AG08396 (cell line): ENCODE results near the gene MRPL19.

ENCODE experiments used
- DNase-seq: peaks from one replicate; pipeline ENCODE4 v3.0.0; 2012; ENCODE audit warnings: low spot score, mixed read lengths

Gene MRPL19

DNA sequence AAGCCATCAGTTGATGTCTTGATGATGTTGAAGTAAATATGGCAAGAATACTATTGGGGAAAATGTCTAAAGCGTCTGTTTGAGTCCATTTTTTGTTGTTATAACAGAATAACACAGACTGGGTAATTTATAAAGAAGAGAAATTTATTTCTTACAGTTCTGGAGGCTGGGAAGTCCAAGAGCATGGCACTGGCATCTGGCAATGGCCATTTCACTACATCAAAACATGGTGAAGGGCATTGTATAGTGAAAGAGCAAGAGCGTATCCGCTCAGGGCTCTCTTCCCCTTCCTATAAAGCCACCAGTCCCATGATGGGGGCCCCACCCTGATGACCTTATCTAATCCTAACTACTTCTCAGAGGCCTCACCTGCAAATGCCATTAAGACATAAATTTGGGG lies 29.6 kb upstream of the MRPL19 start:
- DNase-seq: no peak

DNA sequence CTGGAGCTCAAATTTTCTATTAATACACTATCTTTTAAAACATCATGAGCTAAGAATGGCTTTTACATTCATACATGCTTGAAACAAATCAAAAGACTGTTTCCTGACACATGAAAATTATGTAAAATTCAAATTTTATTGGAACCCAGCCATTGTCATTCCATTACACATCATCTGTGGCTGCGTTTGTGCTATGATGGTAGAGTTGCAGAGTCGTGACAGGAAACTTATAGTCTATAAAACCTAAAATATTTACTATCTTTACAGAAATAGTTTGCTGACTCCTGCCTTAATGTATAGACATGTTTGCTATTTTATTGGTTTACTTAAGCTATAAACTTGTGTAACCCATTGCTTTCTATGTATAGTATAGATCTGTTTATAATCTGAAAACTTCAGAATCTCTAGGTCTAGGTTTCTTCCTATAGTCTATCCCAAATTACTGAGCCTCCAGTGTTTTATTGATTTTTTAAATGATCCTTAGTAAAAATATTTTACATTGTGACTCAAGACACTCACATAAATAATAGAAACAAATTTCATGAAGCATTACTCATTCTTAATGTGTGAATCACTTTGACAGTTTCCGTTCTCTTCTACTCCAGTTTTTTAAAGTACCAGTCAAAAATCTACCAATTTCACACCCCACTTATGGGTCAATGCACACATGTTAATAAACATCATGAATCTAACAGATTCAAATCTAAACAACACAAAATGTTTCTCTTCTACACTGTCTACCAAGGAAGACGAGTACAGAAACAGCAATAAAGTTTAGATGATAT lies 26.4 kb upstream of the MRPL19 start:
- DNase-seq: no peak

DNA sequence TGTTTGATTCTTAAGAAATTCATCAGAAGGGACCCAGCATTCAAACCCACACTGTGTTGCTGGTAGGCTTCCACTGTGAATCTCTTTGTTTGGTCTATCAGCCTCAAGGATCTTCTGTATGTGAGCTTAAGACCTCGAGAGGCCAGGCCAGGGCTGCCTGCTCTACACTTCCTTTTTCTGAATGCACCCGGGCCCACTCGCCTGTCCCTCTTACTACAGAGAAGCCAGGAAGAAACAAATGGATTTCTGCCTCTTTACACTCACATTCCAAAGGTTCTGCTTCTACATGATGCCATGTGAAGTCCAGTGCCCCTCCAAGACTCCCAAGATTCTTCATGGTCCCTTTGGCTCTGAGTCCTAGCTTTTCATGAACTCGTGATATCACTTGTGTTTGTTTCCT lies 25.4 kb upstream of the MRPL19 start:
- DNase-seq: no peak

DNA sequence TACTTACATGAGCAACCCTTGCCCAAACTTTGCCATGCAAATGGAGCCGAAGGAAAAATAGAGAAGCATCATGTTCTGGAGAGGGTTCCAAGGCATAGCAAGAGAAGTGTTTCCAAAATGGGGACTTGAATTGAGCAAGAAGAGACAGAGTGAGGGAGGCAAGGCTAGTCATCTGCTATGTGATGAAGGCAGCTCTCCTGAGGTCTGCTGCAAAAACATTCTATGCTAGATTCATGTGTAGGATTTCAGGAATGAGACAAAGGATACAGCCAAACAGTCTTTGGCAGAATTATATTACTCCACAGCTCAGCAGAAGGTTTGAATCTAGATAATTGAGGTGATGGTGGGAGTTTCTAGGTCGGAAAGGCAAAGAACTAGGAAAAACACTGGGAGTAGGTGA lies 24.1 kb upstream of the MRPL19 start:
- no peak for DNase-seq

DNA sequence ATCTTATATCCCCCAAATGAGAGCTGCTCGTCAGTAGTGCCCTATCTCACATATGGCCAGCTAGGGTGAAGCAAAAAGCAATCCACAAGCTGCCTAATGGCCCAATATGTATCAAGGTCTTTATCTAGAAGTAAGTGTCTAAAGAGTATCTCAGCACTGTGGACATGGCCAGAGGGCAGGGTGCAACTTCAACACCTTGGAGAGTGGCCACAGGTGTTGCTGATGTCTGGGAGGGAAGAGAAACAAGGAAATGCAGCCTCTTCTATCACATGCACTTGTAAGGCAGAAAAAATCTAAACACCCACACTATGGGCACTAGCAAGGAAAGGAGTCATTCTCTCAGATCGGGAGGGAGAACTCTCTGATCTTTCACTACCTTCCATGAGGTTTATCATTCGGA lies 23.7 kb upstream of the MRPL19 start:
- no peak for DNase-seq

DNA sequence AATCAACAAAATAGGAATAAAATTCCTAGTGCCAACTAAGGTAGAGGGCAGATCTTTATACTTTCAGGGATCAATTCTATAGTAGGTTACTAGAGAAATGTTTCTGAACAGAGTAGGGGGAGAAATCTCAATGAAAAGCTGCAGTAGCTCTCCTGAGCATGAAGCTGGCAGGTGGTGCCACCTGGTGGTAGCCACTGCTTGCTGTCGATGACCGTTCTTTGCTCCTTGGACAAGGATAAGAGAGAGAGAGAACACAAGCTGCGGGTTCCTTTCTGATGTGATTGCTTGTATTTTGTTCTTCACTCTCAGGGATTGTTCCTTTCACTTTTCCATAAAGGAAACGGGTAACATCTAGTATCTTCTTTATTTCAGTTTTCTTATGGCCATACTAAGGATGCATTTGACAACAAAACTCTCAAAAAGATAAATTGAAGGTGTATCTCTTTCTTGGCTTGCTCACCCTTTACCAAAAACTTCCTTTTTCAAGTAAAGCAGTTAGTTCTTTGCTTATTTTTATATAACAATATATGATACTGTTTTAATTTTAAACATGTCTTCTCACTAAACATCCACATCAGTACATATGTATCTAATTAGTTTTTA lies 18.6 kb upstream of the MRPL19 start:
- peak; percentile 71 for DNase-seq

DNA sequence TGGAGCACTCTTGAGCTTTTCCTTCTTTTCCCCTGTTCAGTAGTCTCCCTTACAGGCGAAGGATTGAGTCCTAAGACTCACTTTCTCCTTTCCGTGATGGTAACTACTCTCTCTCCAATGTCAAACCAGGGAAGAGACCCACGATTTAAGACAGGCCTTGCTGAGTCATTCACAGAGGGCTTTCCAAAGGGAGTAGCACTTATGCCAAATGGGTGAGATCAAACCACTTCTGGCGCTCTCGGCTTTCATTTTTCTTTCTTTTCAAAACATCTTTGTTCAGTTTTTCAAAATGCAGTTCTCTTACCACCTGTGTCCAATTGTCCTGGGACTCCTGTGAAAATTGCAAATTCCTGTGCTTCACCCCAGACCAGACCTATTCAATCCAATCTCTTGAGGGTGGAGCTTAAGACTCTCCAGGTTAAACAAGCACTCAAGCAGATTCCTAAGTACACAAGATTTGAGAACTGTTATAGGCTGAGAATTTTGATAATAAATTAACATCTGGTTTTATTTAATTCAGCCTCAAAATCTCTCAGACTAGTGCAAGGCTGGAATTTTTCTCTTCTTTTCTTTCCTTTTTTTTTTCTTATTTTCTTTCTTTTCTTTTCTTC lies 14.4 kb upstream of the MRPL19 start:
- DNase-seq: no peak

DNA sequence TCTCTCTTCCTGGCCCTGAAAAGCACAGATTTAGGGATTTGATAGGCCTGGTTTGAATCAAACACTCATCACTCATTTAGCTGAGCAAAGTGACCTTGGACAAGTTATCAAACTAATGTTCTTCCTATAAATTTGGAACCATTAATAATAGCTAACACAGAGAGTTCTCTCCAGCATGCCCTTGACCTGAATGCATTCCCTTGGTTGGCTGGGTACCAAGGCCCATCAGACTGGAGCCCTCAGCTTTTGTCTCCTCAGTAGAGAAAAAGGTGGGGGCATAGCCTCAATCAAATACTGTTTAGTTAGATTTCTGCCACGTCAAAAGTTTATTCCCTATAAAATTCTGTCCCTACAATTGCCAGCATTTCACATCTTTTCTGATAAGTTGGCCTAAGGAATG lies 13.8 kb upstream of the MRPL19 start:
- DNase-seq: no peak

DNA sequence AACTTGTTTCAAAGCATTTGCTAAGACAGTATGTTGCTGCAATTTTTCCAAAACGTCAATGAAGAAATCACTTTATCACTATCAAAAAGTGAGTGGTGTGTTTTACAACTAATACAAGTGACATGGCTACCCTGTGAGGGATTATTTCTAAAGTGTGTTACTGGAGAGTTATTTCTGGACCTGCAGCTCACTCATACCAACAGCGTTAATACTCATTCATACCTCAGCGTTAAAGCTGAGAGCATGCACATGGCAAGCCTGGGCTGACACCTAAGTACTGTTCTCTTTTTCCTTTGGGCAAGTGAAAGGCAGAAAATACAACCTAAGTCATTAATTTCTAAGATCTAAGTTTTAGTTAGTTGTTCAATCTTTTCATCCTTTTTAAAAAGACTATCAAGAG lies 13.0 kb upstream of the MRPL19 start:
- DNase-seq: no peak

DNA sequence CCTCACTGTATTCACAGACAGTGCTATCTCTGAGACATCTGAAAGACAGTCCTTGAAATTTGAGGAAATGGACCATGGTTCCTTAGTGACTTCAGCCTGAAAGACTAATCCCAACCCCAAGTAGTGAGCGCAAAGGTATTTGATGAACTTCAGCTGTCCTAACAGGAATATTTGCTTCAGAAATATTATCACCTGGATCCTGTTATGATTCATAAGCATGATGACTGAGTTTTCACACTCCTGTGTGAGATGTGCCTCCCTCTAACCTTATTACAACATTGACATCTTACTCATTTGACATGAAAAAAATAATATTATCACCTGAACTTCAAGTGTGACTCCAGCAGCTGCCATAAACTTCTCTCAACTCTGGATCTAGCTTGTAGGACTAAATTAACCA lies 11.6 kb upstream of the MRPL19 start:
- DNase-seq: no peak

DNA sequence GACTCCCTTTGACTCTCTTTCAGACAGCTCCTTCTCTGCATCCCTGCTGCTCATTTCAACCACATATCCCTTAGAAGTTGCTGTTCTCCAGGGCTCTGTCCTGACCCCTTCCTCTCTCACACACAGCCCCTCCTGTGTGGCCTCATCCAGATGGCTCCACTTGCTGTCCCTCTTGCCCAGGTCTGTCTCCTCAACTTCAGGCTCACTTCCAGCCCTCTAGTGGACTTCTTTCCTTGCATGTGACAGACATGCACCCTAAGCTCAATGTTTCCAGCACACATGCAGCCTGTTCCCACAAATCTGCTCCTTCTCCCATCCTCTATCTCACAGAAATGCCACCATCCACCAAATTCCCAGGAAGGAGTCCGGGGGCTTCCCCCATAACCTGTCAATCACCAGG lies 9.0 kb upstream of the MRPL19 start:
- no peak for DNase-seq

DNA sequence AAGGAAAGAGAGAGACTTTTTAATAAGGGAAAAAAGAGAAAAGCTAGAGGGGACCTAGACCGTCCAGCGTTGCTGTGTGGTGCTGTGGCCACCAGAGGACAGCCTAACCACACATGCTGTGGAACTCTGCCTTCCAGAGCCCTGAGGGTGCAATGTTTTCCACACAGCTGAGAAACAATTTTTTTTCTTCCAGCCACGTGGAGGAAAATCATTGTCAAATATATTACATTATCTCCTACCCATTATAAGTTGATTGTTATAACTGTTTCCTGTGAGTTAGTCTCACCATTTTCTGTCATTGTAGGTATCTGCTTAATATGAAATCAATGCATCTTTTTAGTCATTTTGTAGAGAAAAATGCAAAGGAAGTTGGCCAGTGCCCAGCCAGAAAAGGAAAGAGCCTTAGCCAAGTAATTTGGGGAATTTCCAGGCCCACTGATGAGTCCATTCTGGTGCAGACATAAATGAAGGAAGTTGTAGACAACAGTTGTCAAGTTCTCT lies 5.9 kb upstream of the MRPL19 start:
- DNase-seq: peak; percentile 80

DNA sequence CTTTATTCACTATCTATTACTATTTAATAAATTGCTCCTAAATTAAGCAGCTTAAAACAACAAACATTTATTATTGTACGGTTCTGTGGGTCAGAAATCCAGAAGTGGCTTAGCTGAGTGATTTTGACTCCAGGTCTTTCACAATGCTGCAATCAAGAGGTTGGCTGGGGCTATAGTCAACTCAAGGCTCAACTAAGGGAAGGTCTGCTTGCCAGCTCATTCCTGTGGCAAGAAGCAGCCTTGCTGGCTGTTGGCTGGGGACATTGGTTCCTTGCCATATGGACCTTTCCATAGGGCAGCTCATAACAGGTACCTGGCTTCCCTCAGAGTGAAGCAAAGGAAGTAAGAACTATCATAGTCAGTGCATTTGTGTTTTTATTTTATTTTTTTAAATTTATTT lies 5.0 kb upstream of the MRPL19 start:
- DNase-seq: no peak

DNA sequence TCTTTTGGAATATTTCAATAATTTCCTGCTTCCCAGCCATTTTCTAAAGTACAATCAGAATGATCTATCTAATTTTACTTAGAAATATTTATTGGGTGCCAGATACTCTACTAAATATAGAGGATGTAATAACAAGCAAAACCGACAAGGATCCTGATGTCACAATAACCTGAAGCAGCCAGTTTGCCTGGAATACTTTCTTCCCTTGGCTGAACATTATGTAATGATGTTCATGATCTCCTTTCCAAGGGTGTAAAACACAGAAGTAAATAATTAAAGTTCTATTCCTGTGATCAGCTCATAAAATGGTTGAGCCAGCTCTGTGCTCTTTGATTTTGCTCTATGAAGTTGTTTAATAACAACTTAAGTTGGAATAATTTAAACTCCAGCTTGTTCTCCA lies 2.6 kb upstream of the MRPL19 start:
- no peak for DNase-seq

DNA sequence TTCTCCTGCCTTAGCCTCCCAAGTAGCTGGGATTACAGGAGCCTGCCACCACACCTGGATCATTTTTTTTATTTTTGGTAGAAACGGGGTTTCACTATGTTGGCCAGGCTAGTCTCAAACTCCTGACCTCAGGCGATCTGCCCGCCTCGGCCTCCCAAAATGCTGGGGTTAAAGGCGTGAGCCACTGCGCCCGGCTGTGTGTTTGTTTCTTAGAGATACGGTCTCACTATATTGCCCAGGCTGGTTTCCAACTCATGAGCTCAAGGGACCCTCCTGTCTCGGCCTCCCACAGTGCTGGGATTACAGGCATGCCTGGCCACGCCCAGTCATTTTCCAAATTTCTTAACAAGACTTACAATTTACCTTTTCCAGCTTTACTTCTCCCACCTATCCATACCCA lies 940 bp upstream of the MRPL19 start:
- DNase-seq: no peak

DNA sequence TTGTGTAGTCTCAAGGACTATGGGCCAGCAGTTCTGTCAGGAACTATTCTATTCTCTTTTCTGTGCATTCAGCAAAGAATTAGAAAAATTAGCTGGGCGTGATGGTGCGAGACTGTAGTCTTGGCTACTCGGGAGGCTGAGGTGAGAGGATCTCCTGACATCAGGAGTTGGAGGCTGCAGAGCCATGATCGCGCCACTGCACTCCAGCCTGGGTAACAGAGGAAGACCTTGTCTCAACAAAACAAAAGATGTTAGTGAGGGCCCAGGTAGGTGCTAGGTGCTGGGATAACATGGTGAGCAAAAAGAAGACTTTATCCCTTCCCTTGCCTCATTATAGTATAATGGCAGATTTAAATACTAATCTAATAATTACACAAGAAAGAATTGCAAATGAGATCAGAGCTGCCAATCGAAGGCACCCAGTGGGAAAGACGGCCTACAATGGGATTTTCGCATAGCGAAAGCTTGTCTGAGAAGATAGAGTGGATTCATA lies 447 bp upstream of the MRPL19 start:
- DNase-seq: no peak

DNA sequence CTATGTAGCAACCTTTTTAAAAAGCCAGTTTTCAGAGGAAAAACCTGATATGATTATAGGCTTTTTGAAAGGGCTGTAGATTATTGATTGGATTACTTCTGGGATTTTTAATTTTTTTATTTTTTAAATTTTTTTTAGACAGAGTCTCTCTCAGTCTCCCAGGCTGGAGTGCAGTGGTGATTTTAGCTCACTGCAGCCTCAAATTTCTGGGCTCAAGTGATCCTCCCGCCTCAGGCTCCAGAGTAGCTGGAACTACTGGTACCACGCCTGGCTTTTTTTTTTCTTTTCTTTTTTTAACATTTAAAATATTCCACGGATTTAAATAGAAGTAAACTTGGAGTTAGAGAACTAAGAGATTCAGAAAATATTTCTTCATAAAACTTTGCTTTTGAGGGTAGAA lies 1.2 kb downstream of the MRPL19 start:
- DNase-seq: no peak

DNA sequence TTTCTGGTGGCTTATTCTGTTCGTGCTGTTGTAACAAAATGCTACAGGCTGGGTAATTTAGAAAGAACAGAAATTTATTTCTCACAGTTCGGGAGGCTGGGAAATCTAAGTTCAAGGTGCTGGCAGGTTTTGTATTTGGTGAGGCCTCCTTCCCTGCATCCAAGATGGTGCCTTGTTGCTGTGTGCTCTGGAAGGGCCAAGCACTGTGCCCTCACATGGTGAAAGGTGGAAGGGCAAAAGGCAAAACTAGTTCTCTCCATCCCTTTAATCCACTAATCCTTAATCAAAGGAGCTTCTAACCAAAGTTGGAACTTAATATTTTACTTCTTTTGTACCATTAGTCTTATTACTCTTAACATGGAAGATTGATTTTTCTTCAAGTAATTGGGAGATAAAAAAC lies 7.4 kb downstream of the MRPL19 start:
- no peak for DNase-seq

DNA sequence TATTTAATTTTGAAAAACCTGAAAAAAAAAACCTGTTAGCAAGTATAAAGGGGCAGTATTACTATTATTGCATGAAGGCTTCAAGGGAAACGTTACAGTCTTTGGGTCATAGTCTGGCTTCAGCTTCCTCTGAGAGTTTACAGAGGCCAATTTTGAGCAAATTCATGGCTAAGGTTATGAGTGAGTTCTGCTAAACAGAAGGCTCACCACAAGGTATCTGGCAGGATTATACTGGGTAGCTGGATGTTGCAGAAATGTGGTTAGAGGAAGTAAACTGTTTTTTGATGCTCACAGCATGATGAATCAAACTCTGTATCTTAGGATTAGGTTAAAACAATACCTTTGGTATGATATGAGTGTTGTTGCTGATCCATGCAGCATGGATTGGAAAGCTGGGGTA lies 9.3 kb downstream of the MRPL19 start:
- DNase-seq: peak; percentile 12

DNA sequence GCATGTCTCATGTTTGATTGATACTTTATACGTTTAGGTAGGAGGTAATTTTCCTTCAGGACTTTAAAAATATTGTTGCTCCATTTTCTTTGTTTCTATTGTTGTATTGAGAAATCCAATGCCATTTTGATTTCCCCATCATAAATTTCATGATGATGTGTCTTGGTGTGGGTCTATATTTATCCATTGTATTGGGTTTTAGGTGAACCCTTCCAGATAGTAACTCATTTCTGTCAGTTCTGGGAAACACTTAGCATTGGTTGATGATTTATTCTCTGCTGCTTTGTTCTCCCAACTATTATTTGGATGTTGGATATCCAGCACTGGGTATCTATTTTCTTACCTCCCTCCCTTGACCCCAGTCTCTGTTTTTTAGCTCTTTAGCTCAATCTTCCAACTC lies 10.0 kb downstream of the MRPL19 start:
- DNase-seq: no peak

DNA sequence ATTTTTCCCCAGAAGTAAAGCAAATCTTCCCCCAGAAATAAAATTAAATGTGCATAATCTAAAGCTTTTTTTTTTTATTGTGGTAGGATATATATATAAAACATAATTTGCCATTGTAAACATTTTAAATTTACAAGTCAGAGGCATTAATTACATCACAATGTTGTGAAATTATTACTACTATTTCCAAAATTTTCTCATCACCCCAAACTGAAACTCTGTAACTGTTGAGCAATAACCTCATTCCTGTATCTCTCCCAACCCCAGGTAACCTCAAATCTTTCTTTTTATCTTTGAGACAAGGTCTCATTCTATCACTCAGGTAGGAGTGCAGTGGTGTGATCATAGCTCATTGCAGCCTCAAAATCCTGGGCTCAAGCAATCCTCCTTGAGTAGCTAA lies 11.2 kb downstream of the MRPL19 start:
- DNase-seq: no peak

DNA sequence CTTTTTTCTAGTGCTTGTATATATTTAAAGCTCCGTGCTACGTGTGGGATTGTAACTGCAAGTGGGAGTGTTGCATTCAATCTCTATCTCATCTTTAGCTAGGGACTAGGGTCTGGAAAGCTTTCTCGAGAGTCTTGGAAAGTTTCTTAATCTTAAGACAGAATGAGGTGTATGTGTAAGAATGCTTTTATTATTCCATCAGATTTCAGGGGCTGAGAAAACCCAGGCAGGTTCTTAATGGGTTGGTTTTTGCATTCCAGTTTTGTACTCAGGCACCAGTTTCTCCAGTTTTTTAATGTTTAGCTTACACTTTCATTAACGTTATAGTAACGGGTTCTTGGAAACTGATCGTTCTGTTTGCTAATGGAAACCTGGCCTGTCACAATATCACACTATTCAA lies 20.3 kb downstream of the MRPL19 start:
- no peak for DNase-seq

DNA sequence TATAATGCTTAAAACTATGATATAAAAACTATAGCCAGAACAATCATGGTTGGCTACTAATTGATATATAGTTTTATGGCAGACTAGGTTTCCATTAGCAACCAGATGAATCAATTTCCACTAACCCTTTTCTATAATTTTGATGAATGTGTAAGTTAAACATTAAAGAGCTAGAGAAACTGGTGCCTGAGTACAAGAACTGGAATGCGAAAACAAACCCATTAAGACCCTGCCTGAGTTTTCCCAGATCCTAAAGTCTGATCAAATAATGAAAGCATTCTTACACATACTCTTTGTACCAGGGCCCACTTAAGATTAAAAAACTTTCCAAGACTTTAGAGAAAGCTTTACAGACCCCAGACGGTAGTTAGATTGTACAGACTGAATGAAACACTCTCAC lies 21.3 kb downstream of the MRPL19 start:
- no peak for DNase-seq
